ENCODE data around the gene NEUROG3.

NEUROG3 gene, protein sequence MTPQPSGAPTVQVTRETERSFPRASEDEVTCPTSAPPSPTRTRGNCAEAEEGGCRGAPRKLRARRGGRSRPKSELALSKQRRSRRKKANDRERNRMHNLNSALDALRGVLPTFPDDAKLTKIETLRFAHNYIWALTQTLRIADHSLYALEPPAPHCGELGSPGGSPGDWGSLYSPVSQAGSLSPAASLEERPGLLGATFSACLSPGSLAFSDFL

DNA sequence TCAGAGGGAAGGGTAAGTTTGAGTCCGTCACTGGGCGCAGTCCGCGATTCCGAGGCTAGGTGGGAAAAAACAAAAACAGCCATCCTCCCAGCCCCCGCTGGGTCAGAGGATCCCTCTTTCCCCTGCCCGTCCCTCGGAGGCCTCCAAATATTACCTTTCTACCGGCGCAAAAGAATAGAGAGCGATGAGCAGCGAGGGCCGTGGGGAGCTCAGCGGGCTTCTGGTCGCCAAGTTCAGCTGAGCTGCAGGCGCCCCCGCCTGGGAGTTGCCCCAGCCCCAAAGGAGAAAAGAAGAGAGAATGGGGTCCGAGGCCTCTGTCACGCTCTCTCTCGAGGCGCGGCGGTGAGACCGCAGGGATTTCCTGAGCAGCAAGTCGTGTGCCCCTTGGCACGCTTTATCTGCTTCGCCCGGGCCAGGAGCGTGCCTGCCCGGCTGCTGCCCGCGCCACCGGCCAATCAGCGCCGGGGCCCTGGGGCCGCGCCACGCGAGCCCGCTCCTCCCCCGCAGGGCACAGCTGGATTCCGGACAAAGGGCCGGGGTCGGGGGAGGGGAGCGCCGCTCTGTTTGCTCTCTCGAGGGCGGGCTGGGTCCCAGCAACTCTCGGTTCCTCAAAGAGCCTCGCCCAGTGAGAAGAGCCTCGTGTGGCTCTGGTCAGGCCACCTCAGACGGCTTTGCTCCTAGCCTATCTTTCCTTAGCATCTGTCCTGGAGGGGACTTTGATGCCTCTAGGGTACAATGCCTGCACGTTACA lies at the start of gene NEUROG3:
TSS of gene NEUROG3 (minus strand) at position 367 of the 751 bp plus-strand sequence. CDS start 379 bp downstream, outside the sequence.
- DNase-seq (ENCODE audit: low spot score): no peak

DNA sequence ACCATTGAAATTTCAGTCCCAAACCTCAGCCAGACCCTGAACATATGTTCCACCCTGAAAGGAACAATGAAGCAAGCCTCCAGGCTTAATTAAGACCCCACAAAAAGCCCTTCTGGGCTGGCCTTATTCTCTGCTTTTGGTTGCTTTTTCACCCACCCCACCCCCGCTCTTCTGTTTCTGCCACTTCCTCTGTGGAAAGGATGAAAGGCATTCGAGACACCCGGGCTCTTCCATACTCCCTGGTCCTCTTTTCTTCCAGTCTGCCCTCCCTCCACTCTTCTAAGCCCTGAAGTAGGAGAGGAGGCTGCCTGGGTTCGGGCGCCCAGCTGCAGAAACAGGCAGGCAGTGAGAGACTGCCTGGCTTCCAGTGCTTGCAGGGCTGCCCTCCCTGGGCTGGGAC lies 47.4 kb upstream of the NEUROG3 start:
- DNase-seq (ENCODE audit: low spot score): no peak

DNA sequence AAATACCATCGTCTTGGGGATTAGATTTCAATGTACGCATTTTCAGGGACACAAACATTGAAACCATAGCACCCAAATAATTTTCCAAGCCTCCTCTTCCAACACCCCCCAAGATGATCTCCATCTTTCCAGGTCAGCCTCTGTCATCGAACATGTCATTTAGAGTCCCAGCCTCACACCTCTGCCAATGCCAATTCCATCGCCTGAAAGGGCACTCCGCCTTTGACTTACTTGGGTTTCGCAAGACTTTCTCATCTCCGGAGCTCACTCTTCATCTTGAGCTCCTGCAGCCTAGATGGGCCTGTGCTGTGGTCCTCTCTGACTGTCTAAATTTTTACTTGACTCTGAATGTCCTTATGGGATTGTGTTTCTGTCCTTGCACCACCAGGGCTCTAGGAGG lies 46.4 kb upstream of the NEUROG3 start:
- DNase-seq (ENCODE audit: low spot score): no peak

DNA sequence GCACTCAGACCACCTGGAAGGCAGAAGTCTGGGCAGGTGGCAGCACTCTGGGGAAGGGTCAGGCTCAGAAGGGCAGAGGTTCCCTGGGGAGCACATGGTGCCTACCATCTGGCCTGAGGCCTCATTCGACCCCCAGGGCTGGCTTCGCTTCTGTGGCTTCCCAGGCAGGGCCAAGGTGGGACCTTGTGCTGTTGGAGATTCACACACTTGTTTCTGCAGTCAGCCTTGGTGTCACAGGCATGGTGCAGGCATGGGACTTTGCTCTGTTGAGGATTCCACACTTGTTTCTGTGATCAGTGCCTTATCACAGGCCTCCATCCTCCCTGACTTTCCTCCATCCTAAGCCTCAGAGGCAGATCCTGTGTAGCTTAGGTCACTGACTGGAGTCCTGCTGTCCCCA lies 45.5 kb upstream of the NEUROG3 start:
- no peak for DNase-seq (ENCODE audit: low spot score)

DNA sequence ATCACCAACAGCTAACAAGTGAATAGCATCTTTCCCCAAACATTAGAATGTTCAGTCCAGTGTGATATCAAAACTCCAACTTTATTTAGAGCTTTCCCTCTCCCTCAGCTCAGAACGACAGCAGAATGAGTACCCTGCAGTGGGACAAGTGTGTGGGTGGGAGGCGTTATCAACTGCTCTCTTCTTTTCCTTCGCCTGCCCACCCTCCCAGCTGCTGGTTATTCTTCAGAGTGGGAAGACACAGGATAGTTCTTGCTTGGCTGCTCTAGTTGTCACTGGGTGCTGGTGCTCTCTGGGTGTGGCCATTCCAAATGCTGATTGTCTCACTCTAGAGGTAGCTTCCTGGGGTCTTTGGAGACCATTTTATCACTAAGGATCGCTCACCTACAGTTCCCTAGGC lies 43.1 kb upstream of the NEUROG3 start:
- no peak for DNase-seq (ENCODE audit: low spot score)

DNA sequence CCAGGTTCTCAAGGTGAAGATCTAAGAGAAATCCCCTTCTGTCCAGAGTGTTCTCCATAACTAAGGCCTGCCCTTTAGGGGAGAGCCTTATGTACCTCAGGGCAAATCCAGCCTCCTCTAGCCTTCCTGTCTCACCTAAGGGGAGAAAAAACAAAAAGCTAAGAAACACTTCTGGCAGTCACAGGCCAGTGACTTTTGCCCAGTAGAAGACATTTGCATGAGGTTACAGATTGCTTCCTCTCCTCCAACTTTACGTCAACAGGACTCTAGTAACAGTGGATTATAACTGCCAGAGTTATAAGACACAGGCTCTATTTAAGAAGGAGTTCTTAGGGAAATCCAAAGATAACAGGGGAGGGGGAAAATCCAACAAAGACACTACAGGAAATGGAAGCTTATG lies 40.9 kb upstream of the NEUROG3 start:
- DNase-seq (ENCODE audit: low spot score): no peak

DNA sequence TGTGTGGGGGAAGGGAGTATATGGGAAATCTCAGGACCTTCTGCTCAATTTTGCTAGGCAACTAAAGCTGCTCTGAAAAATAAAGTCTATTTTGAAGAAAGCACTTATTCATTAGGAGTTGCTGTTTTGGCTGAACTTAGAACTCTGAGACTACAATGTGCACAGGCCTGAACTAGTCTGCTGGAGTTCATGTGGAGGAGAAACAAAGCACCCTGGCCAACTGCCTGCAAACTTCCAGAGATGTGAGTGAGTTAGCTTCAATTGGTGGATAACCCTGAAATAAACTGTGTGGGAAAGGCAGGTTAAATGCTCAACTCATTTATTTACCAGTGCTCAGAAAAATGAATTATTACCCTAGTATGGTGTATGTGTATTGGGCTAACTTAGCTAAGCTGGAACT lies 39.5 kb upstream of the NEUROG3 start:
- DNase-seq (ENCODE audit: low spot score): no peak

DNA sequence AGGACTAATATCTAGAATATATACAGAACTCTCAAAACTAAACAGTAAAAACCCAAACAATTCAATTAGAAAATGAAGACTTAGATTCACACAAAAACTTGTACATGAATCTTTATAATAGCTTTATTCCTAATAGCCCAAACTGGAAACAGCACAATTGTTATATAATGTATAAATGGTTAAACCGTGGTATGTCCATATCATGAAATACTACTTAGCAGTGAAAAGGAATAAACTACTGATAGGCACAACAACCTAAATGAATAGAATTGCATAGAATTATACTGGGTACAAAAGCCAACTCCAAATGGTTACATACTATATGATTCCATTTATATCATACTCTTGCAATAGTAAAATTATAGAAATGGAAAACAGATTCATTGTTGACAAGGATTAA lies 35.9 kb upstream of the NEUROG3 start:
- DNase-seq (ENCODE audit: low spot score): no peak

DNA sequence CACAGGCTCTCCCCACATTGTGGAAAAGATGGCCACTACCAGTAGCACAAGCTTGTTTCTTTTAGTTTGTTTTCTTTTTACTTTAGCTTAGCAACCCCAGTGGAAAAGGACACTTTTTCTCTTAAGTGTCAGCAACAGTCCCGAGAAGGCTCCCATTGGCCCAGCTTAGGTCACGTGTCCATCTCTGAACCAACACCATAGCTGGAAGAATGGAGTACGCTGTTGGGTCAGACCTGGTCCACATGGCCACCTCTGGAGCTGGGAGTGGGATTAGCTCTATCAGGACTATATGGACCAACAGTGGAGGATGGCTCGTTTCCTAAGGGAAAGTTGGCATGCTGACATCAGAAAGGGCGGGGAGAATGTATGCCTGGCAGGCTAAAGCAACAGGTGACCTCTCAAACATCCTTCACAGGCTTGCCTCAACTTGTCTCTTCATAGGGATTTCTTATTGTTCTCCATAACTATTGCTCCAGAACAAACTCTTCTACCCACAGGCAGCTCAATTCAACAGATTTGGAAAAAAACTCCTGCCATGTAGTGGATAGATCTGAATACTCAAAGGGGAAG lies 27.6 kb upstream of the NEUROG3 start:
- DNase-seq (ENCODE audit: low spot score): no peak

DNA sequence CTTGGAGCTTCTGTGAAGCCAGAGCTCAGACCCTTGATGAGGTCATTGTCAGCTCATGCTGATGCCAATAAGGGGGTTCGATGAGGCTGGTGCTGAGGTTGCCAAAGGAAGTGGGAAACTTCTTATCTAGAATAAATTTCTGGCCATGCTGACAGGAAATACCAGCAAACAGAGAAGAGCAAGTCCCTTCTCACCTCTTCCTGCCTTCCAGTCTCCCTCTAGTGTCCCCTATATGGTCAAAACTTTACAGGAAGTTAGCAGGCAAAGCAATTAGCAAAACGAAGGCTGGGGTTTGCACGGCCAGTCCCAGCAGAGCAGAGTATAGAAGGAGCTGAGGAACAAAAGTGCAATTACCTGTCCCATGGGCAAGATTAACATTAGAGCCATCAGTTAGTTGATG lies 15.1 kb upstream of the NEUROG3 start:
- no peak for DNase-seq (ENCODE audit: low spot score)

DNA sequence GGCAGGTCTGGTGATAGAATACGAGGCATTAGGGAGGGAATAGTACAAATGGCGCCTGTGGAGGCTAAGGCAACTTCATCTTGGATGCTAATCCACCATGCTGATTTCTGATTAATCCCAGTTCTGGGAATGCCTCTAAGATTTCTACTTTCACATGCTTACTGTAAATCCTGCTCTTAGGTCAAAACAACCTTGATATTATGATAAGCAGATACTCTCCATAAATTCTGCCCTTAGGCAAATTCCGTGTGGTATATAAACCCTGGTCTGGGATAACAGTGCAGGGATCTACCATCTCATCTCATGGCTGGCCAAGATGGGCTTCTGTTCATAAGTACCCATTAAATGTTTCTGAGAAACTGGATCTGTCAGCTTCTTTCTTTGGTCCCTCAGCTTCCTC lies 11.4 kb upstream of the NEUROG3 start:
- DNase-seq (ENCODE audit: low spot score): no peak

DNA sequence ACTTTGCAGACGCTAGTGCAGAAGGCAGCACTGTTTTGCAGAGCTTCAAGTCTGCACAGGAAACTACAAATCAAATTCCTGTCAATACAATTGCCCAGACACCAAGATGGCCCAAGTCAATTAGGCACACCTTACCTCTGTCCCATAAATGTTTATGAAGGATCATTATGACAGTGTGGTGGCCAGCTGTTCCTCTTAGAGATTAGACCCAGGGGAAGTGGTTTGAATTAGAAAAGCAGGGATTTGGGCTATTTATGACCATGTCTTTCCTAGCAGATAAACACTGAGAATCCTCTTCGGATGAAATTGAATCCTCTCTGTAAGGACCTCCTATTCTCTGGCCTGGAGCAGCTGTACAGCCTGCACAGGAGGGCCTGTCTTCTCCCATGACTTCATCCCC lies 9.9 kb upstream of the NEUROG3 start:
- DNase-seq (ENCODE audit: low spot score): no peak

DNA sequence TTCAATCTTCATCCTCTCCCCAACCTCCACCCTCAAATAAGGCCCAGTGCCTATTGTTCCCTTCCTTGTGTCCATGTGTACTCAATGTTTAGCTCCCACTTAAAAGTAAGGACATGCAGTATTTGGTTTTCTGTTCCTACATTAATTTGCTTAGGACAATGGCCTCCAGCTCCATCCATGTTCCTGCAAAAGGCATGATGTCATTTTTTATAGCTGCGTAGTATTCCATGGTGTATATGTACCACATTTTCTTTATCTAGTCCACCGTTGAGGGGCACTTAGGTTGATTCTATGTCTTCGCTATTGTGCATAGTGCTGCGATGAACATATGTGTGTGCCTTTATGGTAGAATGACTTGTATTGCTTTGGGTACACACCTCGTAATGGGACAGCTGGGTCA lies 7.2 kb upstream of the NEUROG3 start:
- no peak for DNase-seq (ENCODE audit: low spot score)

DNA sequence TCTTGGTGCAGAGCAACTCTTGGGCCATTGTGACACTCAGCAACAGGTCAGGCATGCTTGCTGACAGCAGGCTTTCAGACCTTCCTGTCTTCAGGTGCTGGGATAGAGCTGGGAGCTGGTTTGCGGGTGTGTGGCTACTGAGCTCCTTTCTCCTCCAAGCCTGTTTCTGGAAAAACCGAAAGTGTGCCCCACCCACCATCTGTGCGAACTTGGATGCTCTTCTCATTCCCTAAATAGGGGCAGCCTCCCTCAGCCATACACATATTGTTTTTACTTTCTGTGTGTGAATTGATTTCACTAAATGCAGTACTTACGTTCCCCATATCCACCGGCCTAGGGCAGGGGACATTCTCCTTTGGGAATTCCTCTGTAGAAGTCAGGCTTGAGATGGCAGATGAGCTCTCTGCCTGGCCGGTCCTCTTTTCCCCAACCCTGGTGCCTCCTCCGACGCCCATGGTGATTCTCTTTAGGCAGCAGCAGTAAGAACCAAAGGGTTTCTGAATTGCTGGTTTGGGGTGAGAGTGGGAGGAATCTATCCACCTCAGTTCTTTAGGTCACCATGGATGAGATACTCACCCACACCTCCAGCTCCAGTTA lies 6.3 kb upstream of the NEUROG3 start:
- no peak for DNase-seq (ENCODE audit: low spot score)

DNA sequence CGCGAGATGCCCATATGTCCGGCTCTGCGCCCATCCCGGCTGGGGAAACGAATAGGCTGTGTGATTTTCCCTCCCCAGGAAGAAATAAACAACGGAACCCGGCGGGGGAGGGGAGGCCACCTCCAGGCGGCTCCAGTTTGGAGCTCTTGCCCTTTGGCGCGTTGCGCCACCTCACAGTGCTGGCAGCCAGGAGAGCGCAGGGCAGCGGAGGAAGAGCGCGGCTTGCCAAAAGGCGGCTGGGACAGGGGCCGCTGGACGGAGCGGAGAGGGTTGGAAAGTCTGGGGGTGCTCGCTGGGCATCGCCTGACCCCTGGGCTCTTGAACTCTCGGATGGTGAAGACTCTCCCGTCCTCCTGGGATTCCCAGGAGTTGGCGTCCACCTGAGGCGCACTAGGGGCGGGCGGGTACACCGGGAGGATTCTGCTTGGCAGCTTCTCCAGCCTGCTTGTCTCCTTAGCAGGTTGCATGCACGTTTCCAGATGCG lies 5.3 kb upstream of the NEUROG3 start:
- no peak for DNase-seq (ENCODE audit: low spot score)

DNA sequence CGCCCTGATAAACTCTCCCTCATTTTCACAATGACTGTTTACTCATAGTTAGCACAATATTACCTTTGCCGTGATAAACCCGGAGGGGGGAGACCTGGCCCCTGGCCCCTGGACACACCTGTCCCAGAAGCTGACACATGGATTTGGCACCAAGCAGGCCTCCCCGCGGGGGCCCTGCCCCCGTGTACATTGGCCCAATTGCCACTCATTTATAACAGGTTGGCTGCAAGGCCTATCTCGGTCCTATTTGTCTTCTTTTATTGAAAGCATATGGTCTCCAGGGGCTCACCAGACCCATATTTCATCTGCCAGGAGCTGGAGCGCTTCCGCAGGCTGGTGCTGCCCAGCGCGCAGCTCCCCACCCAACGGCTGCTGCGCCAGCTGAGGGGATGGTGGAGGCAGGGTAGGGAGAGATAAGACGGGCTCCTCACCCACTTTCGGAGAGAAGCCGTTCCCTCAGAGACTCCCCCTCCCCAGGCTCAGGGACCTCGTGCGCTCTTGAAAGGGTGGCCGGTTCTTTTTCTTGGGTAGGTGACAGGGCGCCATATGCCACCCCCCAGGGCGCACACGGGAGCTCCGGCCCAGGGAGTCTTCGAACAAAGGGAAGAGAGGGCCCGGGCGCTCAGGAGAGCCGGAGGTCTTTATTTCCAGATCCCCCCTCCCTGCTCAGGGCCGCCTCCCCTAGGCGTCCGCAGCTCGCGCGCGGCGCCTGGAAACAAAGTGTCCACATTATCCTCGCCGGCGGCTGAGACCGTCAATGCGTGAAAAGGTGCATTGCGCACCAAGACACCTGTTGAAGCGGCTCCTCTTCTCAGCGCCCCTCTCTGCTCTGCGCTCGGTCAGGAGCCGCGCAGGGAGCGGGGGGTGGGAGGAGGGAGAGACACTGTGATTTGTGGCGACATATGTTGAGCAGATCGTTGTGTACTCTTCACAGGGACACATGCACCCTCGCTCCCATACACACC lies 4.3 kb upstream of the NEUROG3 start:
- DNase-seq (ENCODE audit: low spot score): no peak

DNA sequence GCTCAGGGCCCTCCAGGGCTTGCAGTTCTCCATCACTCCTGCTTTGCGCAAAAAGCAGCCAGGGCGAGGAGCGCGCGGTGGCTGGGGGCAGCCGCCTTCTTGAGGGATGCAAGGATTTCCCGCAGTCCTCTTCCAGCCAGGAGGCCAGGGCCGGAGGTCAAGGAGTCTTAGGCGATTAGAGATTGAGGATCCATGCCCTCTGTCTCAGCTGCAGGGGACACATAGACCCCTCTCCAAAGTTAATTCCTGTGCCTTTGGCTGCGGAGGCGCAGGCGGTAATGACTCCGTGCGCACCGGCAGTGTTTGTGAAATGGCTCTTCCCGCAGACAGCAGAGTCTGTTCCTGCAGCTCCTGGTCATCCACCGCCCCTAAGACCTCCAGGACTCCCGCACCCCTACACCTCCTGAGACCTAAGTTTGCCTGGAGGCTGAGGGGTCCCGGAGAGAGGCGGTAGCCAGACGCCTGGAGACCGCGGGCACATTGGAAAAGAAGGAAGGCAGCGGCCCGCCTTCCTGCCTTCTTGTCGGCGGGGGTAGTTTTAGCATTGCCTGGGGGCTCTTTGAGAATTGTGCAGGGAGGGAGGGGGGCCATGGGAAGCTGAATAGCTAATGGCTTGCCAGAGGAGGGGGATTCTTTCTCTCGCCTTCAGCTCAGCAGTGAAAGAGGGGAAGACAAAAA lies 3.3 kb upstream of the NEUROG3 start:
- no peak for DNase-seq (ENCODE audit: low spot score)

DNA sequence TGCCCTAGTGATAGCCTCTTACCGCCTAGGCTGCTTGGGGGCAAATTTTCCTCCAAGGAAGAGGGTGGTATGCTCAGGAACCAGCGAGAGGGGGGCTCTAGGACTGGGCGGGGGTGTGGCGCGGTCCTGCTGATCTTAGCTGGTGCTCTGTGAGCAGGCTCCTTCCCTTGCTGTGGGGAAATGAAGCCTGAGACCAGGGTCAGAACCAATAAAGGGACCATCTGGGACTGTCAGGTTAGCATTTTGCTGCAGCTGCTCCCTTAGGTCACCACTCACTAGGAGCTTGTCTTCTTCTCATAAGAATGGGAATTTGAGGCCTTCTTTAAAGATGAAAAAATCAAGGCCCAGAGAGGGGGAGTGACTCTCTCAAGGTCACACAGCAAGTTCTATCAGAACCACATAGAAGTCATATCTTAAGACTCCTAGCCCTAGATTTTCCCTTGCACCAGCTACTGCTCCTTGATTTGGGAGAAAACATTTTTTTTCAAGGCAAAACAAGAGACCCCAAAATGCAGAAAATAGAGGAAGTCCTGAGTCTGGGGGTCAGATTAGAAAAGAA lies 2.0 kb upstream of the NEUROG3 start:
- no peak for DNase-seq (ENCODE audit: low spot score)

DNA sequence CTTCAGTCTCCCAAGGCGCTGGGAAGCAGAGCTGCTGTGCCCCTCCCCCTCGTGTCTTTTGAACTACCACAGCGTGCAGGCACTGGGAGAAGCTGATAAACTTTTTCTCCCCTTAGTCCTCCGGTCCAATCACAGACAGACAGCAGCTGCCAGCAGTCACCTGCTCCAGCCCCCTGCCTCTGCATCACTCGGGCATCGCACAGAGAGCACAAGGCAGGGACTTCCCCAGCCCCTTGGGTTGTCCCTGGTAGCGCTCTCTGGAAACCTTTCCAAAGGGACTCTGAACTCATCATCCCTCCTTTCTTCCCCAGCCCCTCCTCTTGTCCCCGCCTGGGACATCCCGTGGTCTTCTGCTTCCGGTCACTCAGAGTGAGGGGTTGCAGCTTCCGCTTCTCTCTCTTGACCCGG lies 1.4 kb upstream of the NEUROG3 start:
- no peak for DNase-seq (ENCODE audit: low spot score)

DNA sequence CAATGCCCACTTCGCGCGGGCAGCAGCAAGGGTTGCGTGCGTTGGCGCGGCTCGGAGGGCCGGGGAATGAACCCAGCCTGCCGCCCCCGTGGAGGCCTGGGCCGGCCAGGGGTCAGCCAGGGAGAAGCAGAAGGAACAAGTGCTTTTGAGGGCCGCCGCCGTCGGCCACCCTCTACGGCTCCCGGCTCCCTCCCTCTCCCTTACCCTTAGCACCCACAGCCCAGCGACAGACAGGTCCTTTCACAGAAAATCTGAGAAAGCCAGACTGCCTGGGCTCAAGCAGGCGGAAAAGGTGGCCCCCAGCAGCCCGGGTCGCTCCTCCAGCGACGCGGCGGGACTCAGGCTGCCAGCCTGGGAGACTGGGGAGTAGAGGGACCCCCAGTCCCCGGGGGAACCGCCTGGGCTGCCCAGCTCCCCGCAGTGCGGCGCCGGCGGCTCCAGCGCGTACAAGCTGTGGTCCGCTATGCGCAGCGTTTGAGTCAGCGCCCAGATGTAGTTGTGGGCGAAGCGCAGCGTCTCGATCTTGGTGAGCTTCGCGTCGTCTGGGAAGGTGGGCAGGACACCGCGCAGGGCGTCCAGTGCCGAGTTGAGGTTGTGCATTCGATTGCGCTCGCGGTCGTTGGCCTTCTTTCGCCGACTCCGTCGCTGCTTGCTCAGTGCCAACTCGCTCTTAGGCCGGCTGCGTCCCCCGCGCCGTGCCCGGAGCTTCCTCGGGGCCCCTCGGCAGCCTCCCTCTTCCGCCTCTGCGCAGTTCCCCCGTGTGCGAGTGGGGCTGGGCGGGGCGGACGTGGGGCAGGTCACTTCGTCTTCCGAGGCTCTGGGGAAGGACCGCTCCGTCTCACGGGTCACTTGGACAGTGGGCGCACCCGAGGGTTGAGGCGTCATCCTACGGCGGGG lies 815 bp downstream of the NEUROG3 start:
- no peak for DNase-seq (ENCODE audit: low spot score)
